Memory B cell (primary cell): ENCODE measurements around the gene SKP2.

Experiments
- ATAC-seq: fragments of 150-1000 bp; cut with Tn5 transposase; 2 replicates; pipeline ENCODE4 v1.10.0; 2021; ENCODE audit warnings: low read depth, mild to moderate bottlenecking, moderate library complexity
- DNase-seq, 2 donors: peaks; one replicate each; pipeline ENCODE4 v3.0.0; 2022; ENCODE audit warnings: low spot score in 2 of 2
- H3K27ac Mint-ChIP-seq: one replicate; pipeline ENCODE4 v1.8.0; 2022; ENCODE audit warnings: mild to moderate bottlenecking, moderate library complexity, mixed read lengths
- H3K27me3 Mint-ChIP-seq: one replicate; pipeline ENCODE4 v1.8.0; 2022; ENCODE audit warnings: mixed read lengths
- H3K36me3 Mint-ChIP-seq: one replicate; pipeline ENCODE4 v1.8.0; 2022; ENCODE audit warnings: mild to moderate bottlenecking, mixed read lengths
- H3K4me1 Mint-ChIP-seq: one replicate; pipeline ENCODE4 v1.8.0; 2022; ENCODE audit warnings: mixed read lengths
- H3K4me3 Mint-ChIP-seq: one replicate; pipeline ENCODE4 v1.8.0; 2022; ENCODE audit warnings: mild to moderate bottlenecking, moderate library complexity, mixed read lengths
- H3K9me3 Mint-ChIP-seq: one replicate; pipeline ENCODE4 v1.8.0; 2022; ENCODE audit warnings: mixed read lengths

Gene SKP2

DNA sequence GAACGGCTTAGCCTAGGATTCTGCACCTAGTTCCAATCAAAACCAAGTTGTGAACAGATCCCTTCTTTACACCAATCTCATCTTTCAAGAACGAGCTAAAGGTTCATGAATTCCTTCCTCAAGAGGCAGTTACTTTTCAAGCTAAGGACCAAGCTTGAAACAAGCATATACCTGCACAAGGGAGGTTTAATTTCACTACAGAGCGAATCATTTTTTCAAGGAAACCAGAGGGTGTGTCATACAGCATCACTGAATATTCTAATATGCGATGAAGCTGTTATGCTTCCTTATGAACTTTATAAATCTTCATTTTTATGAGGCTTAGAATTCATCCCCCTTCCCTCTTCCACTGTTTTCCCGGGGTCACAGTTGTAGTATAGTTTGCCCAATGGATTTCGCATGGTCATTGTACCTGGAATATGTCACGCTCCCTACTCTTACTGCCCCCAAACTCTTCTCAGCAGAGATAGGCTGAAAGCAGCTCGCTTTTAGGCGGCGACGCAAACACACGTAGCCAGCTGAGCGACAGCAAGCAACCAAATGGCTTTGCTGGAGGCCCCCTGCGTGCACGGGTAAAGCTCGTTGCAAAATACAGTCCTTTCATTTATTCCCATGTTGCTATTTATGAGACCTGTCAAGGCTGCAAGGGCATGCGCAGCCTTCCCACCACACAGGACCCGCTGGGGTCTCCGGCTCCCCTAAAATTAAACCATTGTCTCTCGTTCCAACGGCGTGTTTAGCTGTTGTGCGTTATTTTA, 1.1 kb upstream of the SKP2 start:
- H3K9me3 Mint-ChIP-seq = no peaks in the 10 kb centered on the region
- no peaks in the 10 kb centered on the region for H3K27me3 Mint-ChIP-seq
- DNase-seq = peak in 1 of 2 donors; percentile 21
- H3K4me3 Mint-ChIP-seq = peak overlapping the region; percentile 94
- H3K36me3 Mint-ChIP-seq = peaks cover 13% of the 10 kb centered on the region
- ATAC-seq = no peak
- H3K27ac Mint-ChIP-seq = peak overlapping the region; percentile 92
- peaks cover 30% of the 10 kb centered on the region for H3K4me1 Mint-ChIP-seq

DNA sequence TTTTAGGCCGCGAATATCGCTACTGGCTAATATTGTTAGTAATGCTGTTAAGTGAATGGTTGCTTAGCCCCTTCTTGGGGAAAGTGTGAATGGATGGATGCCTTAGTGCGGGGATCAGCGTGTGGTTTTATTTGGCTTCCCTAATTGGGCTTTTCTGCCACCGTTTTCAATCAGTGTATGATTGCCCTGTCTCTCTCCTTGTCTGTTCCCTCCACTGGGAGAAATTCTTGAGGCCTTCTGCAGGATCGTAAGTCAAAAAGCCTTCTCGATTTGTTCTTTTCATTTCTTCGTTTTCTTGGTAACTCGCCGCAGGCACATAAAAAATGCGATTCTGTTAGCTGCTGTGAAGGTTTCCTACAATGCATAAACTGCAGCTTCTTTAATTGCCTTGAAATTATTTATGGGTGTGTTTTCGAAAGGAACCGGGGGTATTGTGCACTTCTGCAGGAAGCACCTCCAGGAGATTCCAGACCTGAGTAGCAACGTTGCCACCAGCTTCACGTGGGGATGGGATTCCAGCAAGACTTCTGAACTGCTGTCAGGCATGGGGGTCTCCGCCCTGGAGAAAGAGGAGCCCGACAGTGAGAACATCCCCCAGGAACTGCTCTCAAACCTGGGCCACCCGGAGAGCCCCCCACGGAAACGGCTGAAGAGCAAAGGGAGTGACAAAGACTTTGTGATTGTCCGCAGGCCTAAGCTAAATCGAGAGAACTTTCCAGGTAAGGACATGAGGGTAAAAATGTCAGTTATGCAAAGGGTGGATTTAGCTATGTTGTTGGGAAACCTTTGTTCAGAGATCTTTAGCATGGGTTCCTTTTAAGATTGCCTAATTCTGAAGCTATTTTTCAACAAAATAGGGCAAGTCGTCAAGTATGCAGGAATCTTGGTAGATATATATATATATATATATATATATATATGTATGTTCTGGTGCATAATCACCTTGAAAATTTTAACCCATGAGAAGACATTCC, 700 bp downstream of the SKP2 start:
- ATAC-seq (no peak), DNase-seq (no peak)
- H3K36me3 Mint-ChIP-seq = peaks cover 25% of the 10 kb centered on the region
- H3K4me1 Mint-ChIP-seq = peaks cover 32% of the 10 kb centered on the region
- H3K4me3 Mint-ChIP-seq = peak overlapping the region; percentile 94
- H3K9me3 Mint-ChIP-seq = no peaks in the 10 kb centered on the region
- H3K27me3 Mint-ChIP-seq = no peaks in the 10 kb centered on the region
- peak overlapping the region; percentile 92 for H3K27ac Mint-ChIP-seq

DNA sequence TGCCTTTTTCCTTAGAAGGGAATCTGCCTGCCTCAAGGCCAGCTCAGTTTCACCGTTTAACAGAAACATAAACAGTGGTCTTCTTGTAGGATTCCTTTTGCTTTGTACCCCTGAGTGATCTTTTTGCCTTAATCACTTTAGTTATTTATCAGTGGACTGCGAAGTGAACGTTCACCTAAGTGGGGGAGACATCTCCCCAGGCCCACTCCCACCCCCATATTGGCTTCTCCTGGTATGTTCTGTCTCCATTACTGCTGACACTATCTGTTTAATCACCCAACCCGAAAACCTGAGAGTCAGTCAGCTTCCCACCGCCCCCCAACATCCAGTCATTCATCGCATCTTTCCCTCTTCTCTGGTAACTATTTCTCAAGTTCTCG, 1.4 kb downstream of the SKP2 start:
- DNase-seq = no peak
- H3K36me3 Mint-ChIP-seq = peaks cover 27% of the 10 kb centered on the region
- peak overlapping the region; percentile 54 for H3K4me3 Mint-ChIP-seq
- H3K27ac Mint-ChIP-seq = no peak overlapping the region
- no peaks in the 10 kb centered on the region for H3K27me3 Mint-ChIP-seq
- no peak for ATAC-seq
- H3K9me3 Mint-ChIP-seq = no peaks in the 10 kb centered on the region
- H3K4me1 Mint-ChIP-seq = peaks cover 35% of the 10 kb centered on the region

- peak overlapping the region; percentile 54 for H3K4me3 Mint-ChIP-seq
- no peak for DNase-seq
- H3K27ac Mint-ChIP-seq = no peak overlapping the region
- H3K27me3 Mint-ChIP-seq = no peaks in the 10 kb centered on the region
- no peaks in the 10 kb centered on the region for H3K9me3 Mint-ChIP-seq
- ATAC-seq = no peak
- peaks cover 31% of the 10 kb centered on the region for H3K36me3 Mint-ChIP-seq
- peaks cover 35% of the 10 kb centered on the region for H3K4me1 Mint-ChIP-seq
Measured at GRCh38 chr5:36153726-36154125, 1.8 kb downstream of the SKP2 start.

GRCh38 chr5:36155291-36155690, 3.4 kb downstream of the SKP2 start:
- peaks cover 36% of the 10 kb centered on the region for H3K36me3 Mint-ChIP-seq
- H3K4me1 Mint-ChIP-seq = peaks cover 35% of the 10 kb centered on the region
- DNase-seq (no peak), ATAC-seq (no peak)
- H3K27ac Mint-ChIP-seq = no peak overlapping the region
- H3K9me3 Mint-ChIP-seq = no peaks in the 10 kb centered on the region
- H3K27me3 Mint-ChIP-seq = no peaks in the 10 kb centered on the region
- no peak overlapping the region for H3K4me3 Mint-ChIP-seq

DNA sequence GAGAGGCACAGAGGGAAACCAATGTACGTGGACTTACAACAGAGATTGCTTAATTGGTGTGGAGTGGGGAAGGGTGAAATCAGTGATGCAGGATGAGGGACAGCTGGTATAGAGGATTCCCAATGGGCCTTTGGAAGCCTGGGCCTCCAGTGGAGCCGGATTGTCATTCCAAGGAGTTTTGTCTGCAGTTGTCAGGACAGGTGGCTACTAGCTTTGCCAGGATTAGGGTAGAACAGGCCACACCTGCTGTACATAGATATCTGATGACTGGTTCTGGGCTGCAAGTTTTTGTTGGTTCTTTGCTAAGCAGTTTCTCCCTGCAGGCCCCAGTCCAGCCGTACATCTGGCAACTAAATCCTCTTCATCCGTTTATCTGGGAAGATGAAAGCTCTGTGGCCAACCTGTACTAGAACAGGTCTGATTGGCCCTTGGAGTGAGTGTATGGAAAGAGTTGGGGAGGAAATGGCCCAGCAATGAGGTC, 4.2 kb downstream of the SKP2 start:
- peaks cover 36% of the 10 kb centered on the region for H3K36me3 Mint-ChIP-seq
- ATAC-seq (no peak), DNase-seq (no peak)
- peaks cover 29% of the 10 kb centered on the region for H3K4me1 Mint-ChIP-seq
- no peak overlapping the region for H3K4me3 Mint-ChIP-seq
- H3K27ac Mint-ChIP-seq = no peak overlapping the region
- H3K9me3 Mint-ChIP-seq = no peaks in the 10 kb centered on the region
- H3K27me3 Mint-ChIP-seq = no peaks in the 10 kb centered on the region

DNA sequence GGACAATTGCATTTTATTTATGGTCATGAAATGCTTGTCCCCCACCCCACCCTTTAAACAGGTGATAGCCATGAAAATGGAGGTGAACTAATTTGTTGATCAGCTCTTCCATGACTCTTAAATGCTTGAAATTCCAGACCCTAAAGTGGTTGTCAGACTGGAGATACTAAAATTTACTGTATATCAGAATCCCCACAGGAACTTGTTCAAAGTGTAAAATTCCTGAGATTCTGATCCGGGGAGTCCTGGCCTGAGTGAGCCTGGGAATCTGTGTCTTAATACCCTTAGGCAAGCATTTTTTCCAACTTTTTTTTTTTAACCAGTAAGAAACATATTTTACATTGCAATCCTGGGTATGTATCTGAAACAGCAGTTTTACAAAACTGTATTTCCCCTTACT, 4.7 kb downstream of the SKP2 start:
- no peak overlapping the region for H3K4me3 Mint-ChIP-seq
- peaks cover 29% of the 10 kb centered on the region for H3K4me1 Mint-ChIP-seq
- H3K27ac Mint-ChIP-seq = no peak overlapping the region
- no peaks in the 10 kb centered on the region for H3K27me3 Mint-ChIP-seq
- H3K36me3 Mint-ChIP-seq = peaks cover 36% of the 10 kb centered on the region
- no peak for DNase-seq
- no peak for ATAC-seq
- no peaks in the 10 kb centered on the region for H3K9me3 Mint-ChIP-seq

DNA sequence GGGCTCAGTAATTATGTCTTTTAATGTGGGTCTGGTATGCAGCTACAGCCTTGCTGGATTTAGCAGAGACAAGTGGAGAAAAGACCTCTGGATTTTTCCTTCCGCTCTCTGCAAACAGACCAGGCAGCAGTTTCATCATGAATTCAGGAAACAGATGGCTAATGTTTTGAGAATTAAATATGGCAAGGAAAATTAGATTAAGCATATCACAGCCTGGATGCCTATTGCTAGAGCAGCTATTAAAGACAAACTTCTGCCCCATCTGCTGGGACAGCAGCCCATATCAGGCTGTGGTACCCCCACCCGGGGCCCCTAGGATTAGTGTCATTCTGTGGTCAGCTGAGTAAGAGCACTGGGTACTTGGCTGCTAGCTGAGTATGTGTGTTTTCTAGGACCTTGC, 6.2 kb downstream of the SKP2 start:
- H3K36me3 Mint-ChIP-seq = peaks cover 46% of the 10 kb centered on the region
- H3K27ac Mint-ChIP-seq = no peak overlapping the region
- peaks cover 23% of the 10 kb centered on the region for H3K4me1 Mint-ChIP-seq
- H3K9me3 Mint-ChIP-seq = no peaks in the 10 kb centered on the region
- no peaks in the 10 kb centered on the region for H3K27me3 Mint-ChIP-seq
- no peak for DNase-seq
- no peak overlapping the region for H3K4me3 Mint-ChIP-seq
- no peak for ATAC-seq

DNA sequence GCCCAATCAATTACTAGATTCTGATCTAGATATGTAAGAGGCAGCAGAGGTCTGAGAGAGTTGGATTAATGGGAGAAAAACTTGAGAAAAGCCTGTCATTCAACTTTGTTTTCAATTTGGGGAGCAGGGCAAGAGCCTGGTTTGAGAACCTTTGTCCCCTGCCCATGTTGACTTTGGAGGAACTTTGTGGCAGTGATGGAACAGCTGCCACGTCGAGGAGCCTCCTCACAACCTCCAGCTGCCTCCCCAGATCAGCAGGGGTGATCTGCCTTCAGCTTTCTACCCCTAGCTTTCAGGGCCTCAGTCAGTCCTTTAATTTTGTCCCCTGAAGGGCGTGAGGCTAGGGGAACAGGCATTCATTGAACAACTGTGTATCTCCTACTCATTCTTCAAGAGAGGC, 8.7 kb downstream of the SKP2 start:
- Mint-ChIP-seq H3K27ac (peak overlapping the region; percentile 70), H3K4me1 (peaks cover 17% of the 10 kb centered on the region)
- ATAC-seq = no peak

DNA sequence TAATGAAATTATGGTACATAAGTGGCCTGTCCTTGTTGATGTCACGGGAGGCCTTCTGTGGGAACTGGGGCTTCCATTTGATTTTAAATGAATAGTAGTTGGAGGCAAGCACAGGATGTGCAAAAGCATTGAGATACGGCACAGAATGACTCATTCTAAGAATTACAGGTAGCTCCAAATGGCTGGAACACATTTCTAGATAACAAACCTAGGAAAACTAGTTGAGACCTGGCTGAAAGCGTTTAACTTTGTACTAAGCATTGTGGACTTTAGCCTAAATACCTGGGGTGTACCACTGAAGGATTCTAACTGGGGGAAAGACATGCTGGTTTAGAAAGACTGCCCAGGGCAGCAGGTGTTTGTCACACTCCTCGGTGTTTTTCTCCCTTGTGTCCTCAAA, 9.4 kb downstream of the SKP2 start:
- no peak for DNase-seq
- H3K4me1 Mint-ChIP-seq = peaks cover 14% of the 10 kb centered on the region
- H3K27me3 Mint-ChIP-seq = no peaks in the 10 kb centered on the region
- H3K4me3 Mint-ChIP-seq = no peak overlapping the region
- no peak for ATAC-seq
- no peak overlapping the region for H3K27ac Mint-ChIP-seq
- H3K9me3 Mint-ChIP-seq = no peaks in the 10 kb centered on the region
- H3K36me3 Mint-ChIP-seq = peaks cover 42% of the 10 kb centered on the region

More for the DNA sequence above, 8.7 kb downstream of the SKP2 start:
- Mint-ChIP-seq H3K9me3 (no peaks in the 10 kb centered on the region), H3K4me3 (no peak overlapping the region), H3K36me3 (peaks cover 48% of the 10 kb centered on the region), H3K27me3 (no peaks in the 10 kb centered on the region)
- no peak for DNase-seq

DNA sequence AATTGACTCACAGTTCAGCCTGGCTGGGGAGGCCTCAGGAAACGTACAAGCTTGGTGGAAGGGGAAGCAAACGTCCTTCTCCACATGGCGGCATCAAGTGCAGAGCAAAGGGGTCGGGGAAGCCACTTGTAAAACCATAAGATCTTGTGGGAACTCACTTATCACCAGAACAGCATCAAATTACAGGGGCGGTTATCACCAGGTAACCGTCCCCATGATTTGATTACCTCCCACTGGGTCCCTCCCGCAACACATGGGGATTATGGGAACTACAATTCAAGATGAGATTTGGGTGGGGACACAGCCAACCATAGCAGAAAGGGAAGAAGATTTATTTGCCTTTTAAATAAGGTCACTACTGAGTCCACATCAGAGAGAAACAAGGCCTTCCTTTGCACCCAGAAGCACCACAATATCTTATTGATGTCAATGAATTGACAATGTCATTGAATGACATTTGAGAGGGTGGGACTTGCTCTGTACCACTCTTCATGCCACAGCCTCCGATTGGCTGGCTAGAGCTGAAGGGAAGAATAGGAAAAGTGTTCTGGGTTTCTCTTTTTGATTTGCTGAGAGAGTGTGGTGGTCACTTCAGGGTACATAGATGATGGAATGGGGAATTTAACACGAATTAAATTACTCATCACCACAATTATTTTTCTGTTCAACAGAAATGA, 11.0 kb downstream of the SKP2 start:
- H3K27ac Mint-ChIP-seq = no peak overlapping the region
- no peaks in the 10 kb centered on the region for H3K9me3 Mint-ChIP-seq
- H3K27me3 Mint-ChIP-seq = no peaks in the 10 kb centered on the region
- no peak for ATAC-seq
- peaks cover 8% of the 10 kb centered on the region for H3K4me1 Mint-ChIP-seq
- H3K4me3 Mint-ChIP-seq = no peak overlapping the region
- DNase-seq = no peak
- peaks cover 41% of the 10 kb centered on the region for H3K36me3 Mint-ChIP-seq

- Mint-ChIP-seq H3K27me3 (no peaks in the 10 kb centered on the region), H3K4me3 (no peak overlapping the region), H3K4me1 (peaks cover 8% of the 10 kb centered on the region), H3K36me3 (peaks cover 44% of the 10 kb centered on the region), H3K27ac (no peak overlapping the region), H3K9me3 (no peaks in the 10 kb centered on the region)
- DNase-seq (no peak), ATAC-seq (no peak)
Measured at GRCh38 chr5:36164461-36164860, 12.6 kb downstream of the SKP2 start.

- peaks cover 3% of the 10 kb centered on the region for H3K4me1 Mint-ChIP-seq
- no peaks in the 10 kb centered on the region for H3K27me3 Mint-ChIP-seq
- DNase-seq = no peak
- H3K4me3 Mint-ChIP-seq = no peak overlapping the region
- no peak overlapping the region for H3K27ac Mint-ChIP-seq
- no peaks in the 10 kb centered on the region for H3K9me3 Mint-ChIP-seq
- ATAC-seq = no peak
- peaks cover 39% of the 10 kb centered on the region for H3K36me3 Mint-ChIP-seq
Measured at GRCh38 chr5:36168737-36169136, 16.8 kb downstream of the SKP2 start.
